ENCODE measurements around the gene ADAMTS3.
A peak's percentile ranks its signal among the peaks of the same experiment; 100 is the strongest.

The ADAMTS3 gene

DNA sequence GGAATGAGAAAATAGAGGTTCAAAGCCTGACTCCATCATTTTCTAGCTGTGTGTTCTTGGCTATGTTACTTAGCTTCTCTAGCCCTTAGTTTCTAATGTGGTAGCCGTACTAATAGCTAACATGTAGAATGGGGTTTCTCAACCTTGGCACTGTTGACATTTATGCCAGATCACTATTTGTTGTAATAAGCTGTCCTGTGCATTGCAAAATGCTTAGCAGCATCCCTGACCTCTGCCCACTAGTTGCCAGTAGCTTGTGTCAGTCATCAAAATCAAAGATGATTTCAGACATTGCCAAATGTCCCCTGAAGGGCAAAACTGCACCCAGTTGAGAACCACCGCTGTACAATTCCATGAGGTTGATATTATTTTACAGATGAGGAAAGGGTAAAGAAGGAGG, 18.3 kb upstream of the ADAMTS3 start:
- no peak overlapping the region for H3K4me3 ChIP-seq (ENCODE audit: low read length)
- TF ChIP-seq, protein P1, sequence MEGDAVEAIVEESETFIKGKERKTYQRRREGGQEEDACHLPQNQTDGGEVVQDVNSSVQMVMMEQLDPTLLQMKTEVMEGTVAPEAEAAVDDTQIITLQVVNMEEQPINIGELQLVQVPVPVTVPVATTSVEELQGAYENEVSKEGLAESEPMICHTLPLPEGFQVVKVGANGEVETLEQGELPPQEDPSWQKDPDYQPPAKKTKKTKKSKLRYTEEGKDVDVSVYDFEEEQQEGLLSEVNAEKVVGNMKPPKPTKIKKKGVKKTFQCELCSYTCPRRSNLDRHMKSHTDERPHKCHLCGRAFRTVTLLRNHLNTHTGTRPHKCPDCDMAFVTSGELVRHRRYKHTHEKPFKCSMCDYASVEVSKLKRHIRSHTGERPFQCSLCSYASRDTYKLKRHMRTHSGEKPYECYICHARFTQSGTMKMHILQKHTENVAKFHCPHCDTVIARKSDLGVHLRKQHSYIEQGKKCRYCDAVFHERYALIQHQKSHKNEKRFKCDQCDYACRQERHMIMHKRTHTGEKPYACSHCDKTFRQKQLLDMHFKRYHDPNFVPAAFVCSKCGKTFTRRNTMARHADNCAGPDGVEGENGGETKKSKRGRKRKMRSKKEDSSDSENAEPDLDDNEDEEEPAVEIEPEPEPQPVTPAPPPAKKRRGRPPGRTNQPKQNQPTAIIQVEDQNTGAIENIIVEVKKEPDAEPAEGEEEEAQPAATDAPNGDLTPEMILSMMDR (conservative IDR thresholded peaks at IDR 0.05; ENCODE audit: low read depth, low read length) = no peak
- no peak for DNase-seq (ENCODE audit: low read depth)

DNA sequence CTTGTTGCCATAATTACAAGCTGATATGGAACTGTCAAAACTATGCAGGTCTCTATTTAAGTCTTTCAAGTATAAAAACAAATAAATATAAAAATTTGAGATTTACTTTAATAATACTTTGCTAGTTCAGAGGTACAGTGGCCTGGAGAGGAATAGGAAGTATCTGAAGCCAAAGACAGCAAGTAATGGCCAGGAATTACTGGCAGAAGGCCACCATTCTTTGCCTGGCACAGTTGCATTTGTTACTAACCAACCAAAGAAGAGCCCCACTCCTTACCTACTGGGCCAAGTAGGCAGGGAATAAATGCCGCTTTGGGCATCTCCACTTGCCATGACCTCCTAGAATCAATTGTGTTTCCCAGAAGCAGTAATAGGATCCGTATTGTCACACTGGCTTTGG, 13.8 kb upstream of the ADAMTS3 start:
- DNase-seq (ENCODE audit: low read depth) = no peak
- TF ChIP-seq, protein P1 (conservative IDR thresholded peaks at IDR 0.05; ENCODE audit: low read depth, low read length) = no peak
- no peak overlapping the region for H3K4me3 ChIP-seq (ENCODE audit: low read length)

DNA sequence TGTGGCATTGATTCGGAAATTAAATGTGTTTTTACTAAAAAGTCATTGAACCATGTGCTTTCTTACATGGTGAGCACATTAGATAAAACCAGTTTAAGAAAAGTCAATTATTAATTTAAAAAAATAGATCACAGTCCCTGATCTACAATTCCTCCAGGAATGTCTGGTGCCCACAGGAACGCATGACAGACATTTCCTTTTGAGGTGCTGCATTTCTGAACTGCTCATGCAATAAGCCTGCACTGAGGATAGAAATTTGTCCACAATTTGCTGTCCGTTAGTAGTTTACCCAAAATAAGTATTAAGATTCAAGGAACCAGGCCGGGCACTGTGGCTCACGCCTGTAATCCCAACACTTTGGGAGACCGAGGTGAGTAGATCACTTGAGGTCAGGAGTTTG, 8.2 kb upstream of the ADAMTS3 start:
- H3K4me3 ChIP-seq (ENCODE audit: low read length) = no peak overlapping the region
- TF ChIP-seq, protein P1 (conservative IDR thresholded peaks at IDR 0.05; ENCODE audit: low read depth, low read length) = no peak
- no peak for DNase-seq (ENCODE audit: low read depth)

DNA sequence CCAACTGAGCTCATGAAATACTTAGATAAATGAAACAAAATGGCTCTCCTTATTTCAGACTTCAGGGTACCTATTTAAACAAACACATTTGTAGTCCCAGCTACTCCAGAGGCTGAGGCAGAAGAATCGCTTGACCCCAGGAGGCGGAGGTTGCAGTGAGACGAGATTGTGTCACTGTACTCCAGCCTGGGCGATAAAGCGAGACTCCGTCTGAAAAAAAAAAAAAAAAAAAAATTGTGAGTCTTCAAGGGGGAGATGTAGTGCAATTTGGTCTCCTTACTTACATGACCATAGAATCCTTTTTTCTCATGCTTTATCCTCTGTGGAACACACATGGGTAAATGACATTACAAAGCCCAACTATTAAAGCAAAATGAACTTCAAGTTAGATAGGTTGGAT, 2.3 kb upstream of the ADAMTS3 start:
- no peak overlapping the region for H3K4me3 ChIP-seq (ENCODE audit: low read length)
- DNase-seq (ENCODE audit: low read depth) = no peak
- TF ChIP-seq, protein P1 (conservative IDR thresholded peaks at IDR 0.05; ENCODE audit: low read depth, low read length) = no peak

DNA sequence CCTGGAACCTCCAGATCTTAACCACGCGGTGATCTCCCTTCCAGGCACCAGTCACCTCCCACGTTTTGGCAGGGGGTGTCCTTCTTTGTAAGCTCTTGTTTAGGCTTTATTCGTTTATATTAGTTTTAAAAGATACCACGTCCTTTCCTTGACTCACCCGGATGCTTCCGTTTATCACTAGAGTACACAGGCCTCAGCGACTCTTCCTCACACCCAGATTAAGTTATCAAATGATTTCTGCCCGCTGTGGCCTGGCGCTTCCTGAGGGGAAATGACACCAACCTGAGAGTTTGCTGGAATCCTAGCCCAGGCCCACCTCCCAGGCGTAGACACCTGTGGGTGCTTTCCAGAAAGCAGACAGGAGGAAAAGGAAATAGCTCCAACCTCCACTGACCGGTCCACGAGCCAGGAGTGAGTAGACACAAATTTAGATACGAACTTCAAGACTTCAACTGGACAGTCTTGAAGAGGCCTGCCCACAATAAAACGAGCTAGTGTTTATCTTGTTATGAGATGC, 756 bp upstream of the ADAMTS3 start:
- no peak for DNase-seq (ENCODE audit: low read depth)

DNA sequence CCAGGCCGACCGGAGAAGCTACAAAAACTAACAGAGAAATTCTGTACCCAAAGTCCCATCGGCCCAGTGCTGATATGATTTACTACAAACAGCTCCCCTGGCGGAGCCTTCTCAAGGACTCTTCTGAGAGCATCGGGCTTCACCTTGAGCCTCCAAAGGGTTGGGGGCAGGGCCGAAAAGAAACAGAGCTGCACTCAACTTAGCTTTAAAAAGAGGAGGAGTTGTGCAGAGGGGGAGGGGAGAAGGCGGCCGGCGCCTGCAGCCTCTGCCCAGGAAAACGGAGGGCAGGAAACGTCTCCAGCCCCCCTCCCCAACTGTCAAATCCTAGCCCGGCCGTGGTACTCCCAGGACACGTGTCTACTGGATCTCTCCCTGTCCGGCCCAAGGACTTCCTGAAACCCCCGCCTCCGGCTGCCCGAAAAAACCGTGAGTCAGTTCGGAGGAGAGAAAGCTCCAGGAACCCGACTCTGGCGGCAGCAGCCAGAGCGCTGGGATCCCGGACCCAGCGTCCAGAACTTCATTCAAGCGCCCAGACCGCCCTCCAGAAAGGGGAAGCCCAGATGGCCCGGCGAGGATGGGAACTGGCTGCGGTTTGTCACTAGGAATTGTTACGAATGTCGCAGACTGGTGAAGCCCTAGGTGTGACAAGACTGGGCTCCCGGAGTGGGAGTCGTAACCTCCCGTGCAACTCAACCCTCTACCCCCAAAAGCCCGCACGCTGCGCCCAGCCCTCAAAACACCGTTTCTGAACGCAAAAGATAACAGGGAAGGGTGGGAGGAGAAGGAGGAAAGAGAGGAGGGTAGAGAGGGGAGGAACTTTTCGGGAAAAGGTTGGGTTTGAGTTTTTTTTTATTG, 973 bp downstream of the ADAMTS3 start:
- peak; percentile 42 for DNase-seq (ENCODE audit: low read depth)
- peak overlapping the region; percentile 64 for H3K4me3 ChIP-seq (ENCODE audit: low read length)
- TF ChIP-seq, protein P1 (conservative IDR thresholded peaks at IDR 0.05; ENCODE audit: low read depth, low read length) = peak; percentile 54

More for the DNA sequence above, 756 bp upstream of the ADAMTS3 start:
- H3K4me3 ChIP-seq (ENCODE audit: low read length) = peak overlapping the region; percentile 64
- TF ChIP-seq, protein P1 (conservative IDR thresholded peaks at IDR 0.05; ENCODE audit: low read depth, low read length) = no peak

DNA sequence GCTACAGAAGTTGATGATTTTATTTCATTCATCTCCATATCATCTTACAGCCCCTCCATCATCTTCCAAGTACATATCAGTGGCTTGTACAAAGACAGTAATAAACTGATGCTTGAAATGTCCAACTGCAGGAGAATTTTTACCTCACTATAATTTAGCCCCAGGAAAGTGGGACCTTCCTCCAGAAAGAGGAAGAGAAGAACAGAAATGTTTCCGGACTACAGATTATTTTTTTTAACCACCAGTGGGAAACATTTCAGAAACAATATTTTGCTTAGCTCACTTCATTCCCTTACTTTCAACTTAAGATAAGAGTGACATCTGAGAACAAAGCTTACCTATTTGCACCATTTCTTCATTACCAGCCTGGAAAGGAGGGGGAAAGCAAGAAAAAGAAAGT, 2.0 kb downstream of the ADAMTS3 start:
- TF ChIP-seq, protein P1 (conservative IDR thresholded peaks at IDR 0.05; ENCODE audit: low read depth, low read length) = no peak
- H3K4me3 ChIP-seq (ENCODE audit: low read length) = peak overlapping the region; percentile 64
- no peak for DNase-seq (ENCODE audit: low read depth)
